Stimulated activated CD4-positive, alpha-beta T cell treated with anti-CD3 and anti-CD28 coated beads, TNF-alpha, amount 100 ng/mL, for 1 hour (primary cell): Measurements from ENCODE around the gene TECTA.
"Not testable (repeated sequence)": the region's sequence is repeated elsewhere in the genome, so short reads cannot be mapped to it uniquely, and the experiment has no call there.

Experiments used
- DNase-seq, 3 donors: peaks; one replicate each; pipeline ENCODE4 v3.0.0-alpha.2; 2020; ENCODE audit warnings: low read depth in 3 of 3, low spot score in 1 of 3

TECTA gene

GRCh38 chr11:121090145-121090721 lies 10.8 kb upstream of the TECTA start:
- no peak for DNase-seq

GRCh38 chr11:121091492-121092152 lies 9.4 kb upstream of the TECTA start:
- DNase-seq: no peak

GRCh38 chr11:121095561-121095960 lies 5.5 kb upstream of the TECTA start:
- DNase-seq: no peak

- no peak for DNase-seq
These were observed 1.7 kb upstream of the TECTA start for GRCh38 chr11:121099364-121099763.

GRCh38 chr11:121099885-121100284 lies 1.2 kb upstream of the TECTA start:
- DNase-seq: no peak

- DNase-seq: no peak
These were observed 3.3 kb downstream of the TECTA start for GRCh38 chr11:121104312-121104762.

GRCh38 chr11:121105063-121105480 lies 4.0 kb downstream of the TECTA start:
- no peak for DNase-seq

- no peak for DNase-seq
These were observed 4.6 kb downstream of the TECTA start for GRCh38 chr11:121105481-121106195.

GRCh38 chr11:121106812-121107211 lies 5.8 kb downstream of the TECTA start:
- DNase-seq: no peak

- DNase-seq: no peak
These were observed 7.4 kb downstream of the TECTA start for GRCh38 chr11:121108413-121108812.

- DNase-seq: no peak
These were observed 8.4 kb downstream of the TECTA start for GRCh38 chr11:121109471-121109870.

- DNase-seq: no peak
These were observed 9.0 kb downstream of the TECTA start for GRCh38 chr11:121109916-121110586.

GRCh38 chr11:121110871-121111724 lies 10.1 kb downstream of the TECTA start:
- no peak for DNase-seq

GRCh38 chr11:121112498-121113455 lies 11.7 kb downstream of the TECTA start:
- no peak for DNase-seq

GRCh38 chr11:121113611-121114010 lies 12.6 kb downstream of the TECTA start:
- DNase-seq: no peak

GRCh38 chr11:121115024-121115423 lies 14.0 kb downstream of the TECTA start:
- not testable (repeated sequence) for DNase-seq

GRCh38 chr11:121117788-121118187 lies 16.7 kb downstream of the TECTA start:
- DNase-seq: no peak

GRCh38 chr11:121119440-121119839 lies 18.4 kb downstream of the TECTA start:
- no peak for DNase-seq

GRCh38 chr11:121122328-121122727 lies 21.3 kb downstream of the TECTA start:
- no peak for DNase-seq
